NCI-H2196 (cell line): Measurements from ENCODE around the gene RNU6-1.

ENCODE experiments used
- DNase-seq: peaks from one replicate; lab custom pipeline; 2025; ENCODE audit not compliant: unreplicated experiment; lab: John Stamatoyannopoulos, UW

The RNU6-1 gene

GRCh38 chr15:67822537-67823313 lies 17.1 kb downstream of the RNU6-1 start:
- no peak for DNase-seq

- no peak for DNase-seq
Observed at GRCh38 chr15:67821784-67822440, 17.9 kb downstream of the RNU6-1 start.

- DNase-seq = no peak
Observed at GRCh38 chr15:67820992-67821783, 18.7 kb downstream of the RNU6-1 start.

GRCh38 chr15:67820122-67820991 lies 19.5 kb downstream of the RNU6-1 start:
- DNase-seq = no peak

GRCh38 chr15:67819636-67820035 lies 20.2 kb downstream of the RNU6-1 start:
- no peak for DNase-seq

GRCh38 chr15:67818464-67818863 lies 21.4 kb downstream of the RNU6-1 start:
- DNase-seq = no peak

- no peak for DNase-seq
Observed at GRCh38 chr15:67816668-67817067, 23.2 kb downstream of the RNU6-1 start.

GRCh38 chr15:67815036-67815592 lies 24.7 kb downstream of the RNU6-1 start:
- DNase-seq = no peak

- DNase-seq = no peak
Observed at GRCh38 chr15:67813104-67813634, 26.7 kb downstream of the RNU6-1 start.

- DNase-seq = no peak
Observed at GRCh38 chr15:67812241-67812644, 27.6 kb downstream of the RNU6-1 start.

- DNase-seq = no peak
Observed at GRCh38 chr15:67809866-67810265, 30.0 kb downstream of the RNU6-1 start.

GRCh38 chr15:67809441-67809840 lies 30.4 kb downstream of the RNU6-1 start:
- no peak for DNase-seq

- no peak for DNase-seq
Observed at GRCh38 chr15:67808821-67809220, 31.0 kb downstream of the RNU6-1 start.

- no peak for DNase-seq
Observed at GRCh38 chr15:67807836-67808235, 32.0 kb downstream of the RNU6-1 start.

GRCh38 chr15:67807141-67807540 lies 32.7 kb downstream of the RNU6-1 start:
- DNase-seq = no peak

GRCh38 chr15:67806536-67806935 lies 33.3 kb downstream of the RNU6-1 start:
- DNase-seq = no peak

GRCh38 chr15:67805666-67806516 lies 34.0 kb downstream of the RNU6-1 start:
- DNase-seq = peak; percentile 6

GRCh38 chr15:67805008-67805665 lies 34.7 kb downstream of the RNU6-1 start:
- no peak for DNase-seq
